GM19372 (cell line): ENCODE results near the gene HJV.

Source experiments
- ATAC-seq: cut with Tn5 transposase; IDR thresholded peaks from one replicate; pipeline ENCODE4 v1.9.1; 2021; ENCODE audit warnings: mild to moderate bottlenecking, low read depth, moderate library complexity; ENCODE audit not compliant: unreplicated experiment

HJV gene

DNA sequence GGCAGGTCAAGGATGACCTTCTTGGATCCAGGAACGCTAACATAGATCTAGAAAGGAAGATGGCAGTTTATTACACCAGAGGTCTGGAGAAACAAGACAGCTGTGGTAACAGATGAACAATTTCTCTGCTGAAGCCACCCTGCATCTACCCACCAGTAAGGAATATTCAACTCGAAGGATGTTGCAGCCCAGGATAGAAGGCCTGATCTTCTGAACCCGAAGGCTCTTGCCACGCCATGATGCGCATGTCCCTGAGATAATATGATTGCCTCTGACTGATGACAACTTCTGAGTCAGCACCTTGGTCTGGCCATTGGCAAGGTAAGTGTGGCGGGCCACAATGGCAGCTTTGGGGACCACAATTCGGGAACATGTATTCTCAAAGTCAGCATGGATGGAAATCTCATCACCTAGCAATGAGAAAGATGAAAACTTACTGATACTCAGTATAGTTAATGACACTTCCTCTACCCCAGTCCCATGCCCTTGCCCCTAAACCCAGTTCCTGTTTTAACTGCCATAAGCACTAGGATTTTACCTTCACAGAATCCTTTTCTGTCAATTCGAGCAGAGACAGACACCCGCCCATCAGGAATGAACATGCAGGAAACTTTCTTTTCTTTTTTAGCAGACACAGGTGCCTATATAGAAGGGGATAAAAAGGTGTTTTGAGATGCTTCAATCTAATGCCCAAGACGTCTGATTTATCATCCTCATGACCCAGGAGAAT lies 27.0 kb downstream of the HJV start:
- no peak for ATAC-seq

DNA sequence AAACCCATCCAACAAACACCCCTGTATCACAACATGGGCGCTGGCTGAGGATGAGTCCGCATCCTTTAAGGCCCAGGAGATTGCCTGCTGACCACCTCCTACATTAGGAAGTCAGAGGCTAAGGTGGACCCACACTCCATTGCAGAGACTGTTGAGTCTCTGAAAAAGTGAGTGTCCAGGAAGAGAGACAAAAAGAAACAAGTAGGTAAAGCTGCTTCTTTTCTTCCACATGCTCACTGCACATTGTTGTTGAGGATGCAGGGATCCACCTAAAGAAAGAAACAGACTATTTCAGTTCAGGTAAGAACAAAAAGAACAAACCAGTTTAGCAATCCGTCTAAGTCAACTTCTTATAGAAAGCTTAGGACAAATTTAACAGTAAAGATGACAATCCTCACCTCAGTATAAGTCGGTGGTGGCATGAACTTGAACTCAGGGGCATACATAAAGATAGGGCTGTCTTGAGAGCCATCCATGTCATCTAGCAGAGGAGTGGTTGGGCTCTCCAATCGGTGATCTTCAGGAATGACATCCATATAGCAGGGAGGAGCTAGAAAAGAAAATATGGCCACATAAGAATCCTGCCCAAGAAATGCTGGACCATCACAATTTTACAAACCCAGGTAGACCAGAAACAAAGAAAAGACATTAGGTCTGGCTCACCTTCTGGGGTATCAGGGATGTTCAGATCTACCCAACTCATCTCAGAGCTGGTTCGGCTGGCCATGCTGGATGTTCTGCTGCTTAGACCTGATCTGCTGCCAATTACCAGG lies 27.7 kb downstream of the HJV start:
- no peak for ATAC-seq

DNA sequence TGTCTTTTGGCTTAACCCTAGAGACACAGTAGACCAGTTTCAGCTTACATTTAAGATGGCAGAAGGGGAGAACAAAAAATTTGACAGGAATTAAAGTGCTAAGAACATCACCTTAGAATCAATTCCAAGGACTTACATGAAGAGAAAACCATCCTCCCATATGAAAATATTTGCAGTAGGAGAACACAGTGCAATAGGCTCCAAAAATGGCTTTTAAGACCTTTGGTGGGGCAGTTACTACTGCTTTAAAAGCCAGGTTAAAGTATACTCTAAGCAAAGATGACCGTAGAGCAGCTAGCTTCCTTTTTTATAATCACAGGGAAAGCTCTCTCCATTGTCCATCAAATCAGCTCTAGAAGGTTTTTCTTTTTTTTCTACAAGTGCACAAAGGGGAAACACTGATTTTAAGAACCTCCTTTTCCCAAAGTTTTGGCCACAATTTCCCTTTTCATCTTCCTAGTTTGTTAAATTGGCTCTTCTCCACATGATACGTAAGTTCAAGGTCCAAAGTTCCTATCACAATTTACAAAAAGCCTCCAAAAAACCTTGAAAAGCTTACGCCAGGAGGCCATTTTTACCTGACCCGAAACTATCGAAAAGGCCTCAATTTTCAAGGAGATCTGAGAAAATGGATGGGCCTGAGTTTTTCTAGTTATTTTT lies 28.4 kb downstream of the HJV start:
- no peak for ATAC-seq

DNA sequence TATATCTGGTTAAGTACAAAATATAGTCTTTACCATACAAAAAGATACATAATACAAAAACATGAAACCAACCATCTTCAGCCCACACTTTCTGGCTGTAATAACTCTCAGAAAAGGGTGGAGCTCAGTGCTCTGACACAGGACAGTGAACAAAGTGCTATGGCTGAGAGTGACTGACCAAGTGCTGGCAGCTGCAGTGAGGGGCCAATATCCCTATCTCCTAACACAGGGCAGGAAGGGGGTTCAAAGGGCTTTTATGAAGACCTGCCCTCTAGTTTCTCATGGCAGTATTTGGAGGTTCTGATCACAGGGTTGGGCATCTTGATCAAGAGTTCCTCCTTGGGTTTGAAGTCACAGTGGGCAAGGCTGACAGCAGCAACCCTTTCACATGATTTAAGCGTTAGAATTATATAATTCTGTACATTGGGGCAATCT lies 29.0 kb downstream of the HJV start:
- ATAC-seq = no peak

DNA sequence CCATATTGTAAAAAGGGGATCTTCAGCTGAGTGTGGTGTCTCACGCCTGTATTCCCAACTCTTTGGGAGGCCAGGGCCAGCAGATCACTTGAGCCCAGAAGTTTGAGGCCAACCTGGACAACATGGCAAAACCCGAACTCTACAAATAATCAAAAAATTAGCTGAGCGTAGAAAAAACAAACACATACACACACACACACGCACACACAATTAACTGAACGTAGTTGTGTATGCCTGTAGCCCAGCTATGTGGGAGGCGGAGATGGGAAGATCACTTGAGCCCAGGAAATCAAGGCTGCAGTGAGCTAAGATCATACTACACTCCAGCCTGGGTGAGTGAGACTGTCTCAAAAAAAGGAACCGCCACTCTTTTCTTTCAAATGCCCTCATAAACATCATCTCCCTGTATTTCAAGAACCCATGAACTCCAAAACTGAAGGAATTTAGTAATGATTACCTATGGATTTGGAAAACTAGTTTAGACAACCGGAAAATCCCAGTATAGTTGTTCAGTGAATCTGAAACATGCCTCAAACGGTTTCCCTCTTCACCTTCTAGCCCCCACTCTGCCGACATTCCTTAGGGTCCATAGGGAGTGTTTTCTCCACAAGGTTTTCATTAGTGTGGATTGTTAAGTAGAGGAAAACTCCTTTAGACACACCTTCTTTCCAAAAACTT lies 29.7 kb downstream of the HJV start:
- ATAC-seq = no peak

DNA sequence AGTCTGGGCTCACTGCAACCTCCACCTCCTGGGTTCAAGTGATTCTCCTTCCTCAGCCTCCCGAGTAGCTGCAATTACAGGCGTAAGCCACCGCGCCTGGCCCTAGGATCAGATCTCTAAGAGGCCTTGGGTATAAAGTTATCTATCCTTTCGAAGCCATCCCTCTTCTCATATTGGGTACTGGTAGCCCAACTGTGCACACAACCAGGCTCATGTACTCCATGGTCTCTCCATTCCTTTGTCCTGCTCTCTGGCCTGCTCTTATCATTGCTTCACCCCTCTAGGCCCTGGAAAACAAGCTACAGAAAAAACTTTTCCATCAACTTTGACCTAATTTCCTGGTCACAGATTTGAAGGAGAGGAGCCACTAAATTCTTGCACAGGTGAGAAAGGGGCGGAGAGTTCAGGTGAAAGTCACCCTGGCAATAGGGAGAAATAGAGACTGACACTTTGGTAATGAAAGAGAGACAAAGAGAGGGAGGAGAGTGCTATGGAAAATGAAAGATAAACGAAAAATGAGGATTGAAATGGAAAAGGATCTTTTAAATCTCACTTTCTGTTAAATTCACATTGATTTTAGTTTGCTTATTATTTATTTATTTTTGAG lies 31.2 kb downstream of the HJV start:
- no peak for ATAC-seq

DNA sequence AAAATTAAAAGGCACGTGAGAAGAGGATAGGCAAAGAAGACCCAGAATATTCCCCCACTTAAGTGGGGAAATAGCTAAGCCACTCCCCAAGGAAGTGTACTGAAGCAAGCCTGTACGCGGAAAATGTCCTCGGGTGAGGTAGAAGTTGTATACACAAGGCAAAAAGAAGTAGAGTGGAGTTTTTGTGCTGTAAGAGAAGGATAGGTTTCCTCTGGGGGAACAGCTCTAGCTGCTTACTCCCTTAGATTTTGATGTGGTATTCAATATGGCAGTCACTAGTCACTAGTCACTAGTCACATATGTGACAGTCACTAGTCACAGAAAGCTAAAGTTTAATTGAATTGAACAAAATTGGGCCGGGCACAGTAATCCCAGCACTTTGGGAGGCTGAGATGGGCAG lies 32.8 kb downstream of the HJV start:
- ATAC-seq = no peak

DNA sequence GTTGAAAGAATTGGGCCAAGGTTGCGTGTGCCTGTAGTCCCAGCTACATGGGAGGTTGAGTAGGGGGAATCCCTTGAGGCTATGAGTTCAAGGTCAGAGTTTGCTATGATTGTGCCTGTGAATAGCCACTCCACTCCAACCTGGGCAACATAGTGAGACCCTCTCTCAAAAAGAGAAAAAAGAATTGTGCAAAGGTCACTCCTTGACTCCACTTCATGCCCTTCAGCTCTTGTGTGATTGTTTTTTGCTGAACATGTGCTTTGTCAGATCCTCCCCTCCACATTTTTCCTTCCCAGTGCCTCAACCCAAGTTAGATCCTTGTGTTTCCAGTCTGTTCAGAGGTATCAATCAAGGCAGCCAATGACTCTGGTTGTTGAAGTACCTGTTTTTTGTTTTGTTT lies 33.6 kb downstream of the HJV start:
- ATAC-seq = no peak

DNA sequence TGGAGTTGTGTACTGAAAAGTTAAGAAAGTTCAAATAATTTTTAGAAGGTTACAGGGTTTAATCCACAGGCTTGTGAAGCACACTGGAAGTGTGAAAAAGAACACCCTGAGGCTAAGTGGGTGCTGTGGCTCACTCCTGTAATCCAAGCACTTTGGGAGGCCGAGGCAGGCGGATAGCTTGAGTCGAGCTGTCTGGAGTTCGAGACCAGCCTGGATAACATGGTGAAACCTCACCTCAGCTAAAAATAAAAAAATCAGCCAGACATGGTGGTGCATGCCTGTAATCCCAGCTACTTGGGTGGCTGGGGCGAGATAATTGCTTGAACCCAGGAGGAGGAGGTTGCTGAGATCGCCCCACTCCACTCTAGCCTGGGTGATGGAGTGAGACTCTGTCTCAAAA lies 35.0 kb downstream of the HJV start:
- no peak for ATAC-seq

DNA sequence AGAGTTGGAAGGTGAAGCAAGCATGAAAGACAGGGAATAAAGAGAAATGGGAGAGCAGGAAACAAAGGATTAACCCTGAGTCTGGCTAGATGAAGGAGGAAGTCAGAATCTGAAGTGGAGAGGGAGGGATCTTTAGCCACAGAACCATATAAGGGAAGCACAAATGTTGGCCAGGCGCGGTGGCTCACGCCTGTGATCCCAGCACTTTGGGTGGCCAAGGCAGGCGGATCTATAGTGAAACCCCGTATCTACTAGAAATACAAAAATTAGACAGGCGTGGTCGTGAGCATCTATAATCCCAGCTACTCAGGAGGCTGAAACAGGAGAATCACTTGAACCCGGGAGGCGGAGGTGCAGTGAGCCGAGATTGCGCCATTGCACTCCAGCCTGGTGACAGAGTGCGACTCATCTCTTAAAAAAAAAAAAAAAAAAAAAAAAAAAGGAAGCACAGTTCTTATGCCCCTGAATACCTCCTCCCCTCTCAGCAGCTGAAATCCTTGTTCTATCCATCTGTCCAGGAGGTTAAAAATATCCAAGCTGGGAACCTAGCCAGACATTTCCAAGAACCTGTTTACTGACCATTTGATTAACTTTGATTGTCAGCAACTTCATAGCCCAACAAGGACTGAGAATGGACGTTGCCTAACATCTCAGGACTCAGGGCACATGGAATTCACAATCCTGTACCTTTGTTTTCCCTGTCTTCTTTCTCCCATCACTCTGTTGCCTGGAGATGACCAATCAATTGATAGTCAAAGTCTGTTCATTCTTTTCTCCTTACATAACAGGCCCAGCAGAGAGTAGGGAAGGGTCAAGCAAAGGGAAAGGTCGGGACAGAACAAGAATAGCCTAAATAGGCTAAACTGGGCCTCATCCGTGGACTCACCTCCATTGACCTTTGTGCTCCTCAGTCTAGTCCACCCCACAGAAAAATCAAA lies 35.8 kb downstream of the HJV start:
- ATAC-seq = no peak

DNA sequence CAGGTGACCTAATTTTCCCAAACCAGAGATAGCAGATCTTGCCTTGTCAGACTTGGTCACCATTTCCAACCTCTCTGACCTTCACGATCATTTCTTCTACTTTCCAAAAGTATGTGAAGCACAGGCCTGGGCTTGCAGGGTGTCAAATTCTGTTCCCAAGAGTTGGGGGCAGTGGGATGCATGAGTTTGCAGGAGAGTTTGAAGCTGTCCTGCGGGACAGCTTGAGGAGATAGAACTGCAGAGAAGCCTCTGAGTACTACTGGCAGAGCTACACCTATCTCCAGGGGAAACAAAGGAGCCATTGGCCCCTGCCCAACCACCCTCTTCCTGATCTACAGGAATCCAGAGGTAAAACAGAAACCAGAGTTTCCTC lies 36.4 kb downstream of the HJV start:
- ATAC-seq = no peak

DNA sequence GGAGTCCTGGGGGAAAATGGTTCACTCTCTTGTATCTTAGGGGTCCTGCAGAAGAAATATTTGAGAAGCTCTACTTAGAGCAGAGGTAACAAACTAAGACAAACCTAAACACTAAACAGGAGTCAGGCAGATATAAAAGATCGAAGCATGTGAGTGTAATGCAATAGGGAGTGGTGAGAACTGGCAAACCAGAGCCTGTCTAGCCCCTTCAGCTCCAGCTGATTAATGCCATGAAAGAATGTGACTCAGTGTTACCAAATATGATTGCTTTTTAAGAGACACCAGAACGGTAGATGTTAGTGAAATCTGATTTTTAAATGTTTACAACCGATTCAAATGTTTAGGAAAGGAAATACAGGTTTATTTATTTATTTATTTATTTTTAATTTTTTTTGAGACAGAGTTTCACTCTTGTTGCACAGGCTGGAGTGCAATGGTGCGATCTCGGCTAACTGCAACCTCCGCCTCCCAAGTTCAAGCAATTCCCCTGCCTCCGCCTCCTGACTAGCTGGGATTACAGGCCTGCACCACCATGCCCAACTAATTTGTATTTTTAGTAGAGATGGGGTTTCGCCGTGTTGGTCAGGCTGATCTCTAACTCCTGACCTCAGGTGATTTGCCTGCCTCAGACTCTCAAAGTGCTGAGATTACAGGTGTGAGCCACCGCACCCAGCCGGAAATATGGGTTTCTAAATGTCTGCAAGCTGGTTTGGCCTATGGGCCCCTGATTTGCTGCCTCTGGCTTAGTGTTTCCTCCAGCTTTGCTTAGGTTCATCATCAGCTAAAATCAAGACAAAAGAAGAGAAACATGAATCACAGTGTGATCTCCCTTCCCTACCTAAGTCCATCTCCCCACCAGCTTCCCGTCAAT lies 37.3 kb downstream of the HJV start:
- no peak for ATAC-seq

DNA sequence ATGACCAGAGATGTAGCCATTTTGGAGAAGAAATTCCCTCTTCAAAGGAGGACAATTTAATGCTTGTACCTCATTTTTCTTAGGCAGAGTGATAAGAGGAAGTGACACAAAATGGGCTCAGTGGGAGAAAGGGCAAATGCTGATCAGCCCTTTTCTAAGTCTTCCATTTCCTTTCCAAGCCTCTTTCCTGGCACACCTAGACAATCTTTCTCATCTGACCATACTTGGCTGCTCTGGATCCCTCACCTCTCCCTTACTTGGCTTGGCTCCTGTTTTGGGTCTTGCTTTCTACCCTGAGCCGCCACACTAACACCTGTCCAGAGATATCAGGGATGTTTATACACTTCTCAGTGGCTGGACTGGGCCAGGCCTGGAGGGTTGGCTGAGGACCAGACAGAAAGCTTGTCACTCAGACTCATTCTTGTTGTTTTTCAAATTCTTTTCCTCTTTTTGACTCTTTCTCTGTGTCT lies 38.3 kb downstream of the HJV start:
- no peak for ATAC-seq

DNA sequence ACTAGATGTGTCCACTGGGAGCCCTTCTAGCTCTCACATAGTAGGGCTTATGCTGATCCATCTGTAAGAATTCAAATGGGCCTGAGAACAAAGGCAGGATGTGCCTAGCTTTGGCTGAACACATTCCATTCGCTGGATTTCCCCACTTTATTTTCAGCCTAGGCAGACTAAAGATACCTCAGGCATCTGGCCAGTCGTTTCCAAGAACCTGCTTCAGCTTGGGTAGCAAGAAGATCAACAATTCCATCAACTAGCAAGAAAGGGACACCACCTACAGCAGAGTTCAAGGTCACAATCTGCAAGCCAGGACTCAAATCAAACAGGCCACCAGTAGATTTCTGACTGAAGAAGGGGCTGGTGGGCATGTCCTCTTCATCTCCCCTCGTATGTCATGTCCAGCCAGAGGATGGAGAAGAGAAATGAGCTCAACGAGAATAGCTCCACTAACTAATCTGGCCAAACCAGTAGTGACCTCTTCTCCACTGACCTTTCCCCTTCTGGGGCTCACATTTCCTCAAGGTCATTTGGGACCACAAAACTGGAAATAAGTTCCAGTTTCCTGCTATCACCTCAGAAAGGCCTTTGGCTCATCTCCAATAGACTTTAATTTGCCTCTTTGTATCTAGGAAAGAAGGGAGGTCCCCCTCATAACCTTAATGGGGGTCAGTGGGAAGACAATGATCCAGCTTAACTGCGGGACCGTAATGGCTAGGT lies 39.4 kb downstream of the HJV start:
- no peak for ATAC-seq

DNA sequence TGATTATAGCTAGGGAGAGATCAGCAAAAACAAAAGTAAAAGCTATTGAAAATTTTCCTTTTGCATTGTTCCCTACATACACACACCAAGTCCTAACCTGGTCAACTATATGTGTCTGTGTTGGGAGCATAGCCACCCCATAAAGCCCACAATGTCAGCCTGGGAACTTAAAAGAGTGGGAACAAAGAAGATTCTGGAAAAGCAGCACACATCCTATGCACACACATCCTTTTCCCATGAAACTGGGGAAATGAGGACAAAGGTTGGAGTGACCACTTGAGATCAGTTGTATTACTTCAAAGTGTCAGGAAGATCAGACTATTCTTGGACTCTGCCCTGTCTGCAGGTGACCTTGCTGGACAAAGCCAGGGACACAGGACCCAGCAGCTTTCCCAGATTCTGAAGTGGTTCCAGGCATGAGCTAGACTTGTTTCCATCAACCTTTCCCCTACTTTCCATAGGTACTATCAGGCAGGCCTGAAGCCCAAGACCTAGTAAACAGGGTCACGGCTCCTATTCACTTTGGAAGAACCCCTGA lies 41.0 kb downstream of the HJV start:
- ATAC-seq = no peak

DNA sequence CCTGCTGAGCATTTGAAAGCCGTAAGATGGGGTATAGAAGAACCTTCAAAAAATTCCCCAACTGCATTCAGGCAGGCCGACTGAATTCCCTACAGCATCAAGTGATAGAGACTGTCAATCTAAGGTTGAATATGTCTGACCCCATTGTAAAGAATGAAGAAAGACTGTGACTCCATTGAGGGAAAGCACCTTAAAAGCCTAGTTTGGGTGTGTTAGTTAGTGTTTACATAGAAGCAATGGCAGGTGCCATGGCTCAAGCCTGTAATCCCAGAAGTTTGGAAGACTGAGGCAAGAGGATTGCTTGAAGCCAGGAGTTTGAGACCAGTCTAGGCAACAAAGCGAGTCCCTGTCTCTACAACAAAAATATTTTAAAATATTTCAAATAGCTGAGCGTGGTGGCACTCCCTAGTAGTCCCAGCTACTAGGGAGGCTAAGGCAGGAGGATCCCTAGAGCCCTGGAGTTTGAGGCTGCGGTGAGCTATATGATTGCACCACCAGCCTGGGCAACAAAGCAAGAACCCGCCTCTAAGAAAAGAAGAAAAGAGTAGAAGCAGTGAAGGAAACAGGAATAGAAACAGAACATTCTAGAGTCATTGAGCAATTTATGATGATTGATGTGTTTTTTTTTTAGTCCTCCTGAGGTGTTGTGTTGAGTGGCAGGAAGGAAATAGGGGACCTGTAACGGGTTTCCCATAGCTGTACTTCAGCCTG lies 41.6 kb downstream of the HJV start:
- ATAC-seq = peak; percentile 28
